SU-DHL-6 (cell line): ENCODE data around the gene DLG2.

Experiments used
- H2AFZ ChIP-seq: fragments of 200-600 bp; sonication (generic); 2 replicates; pipeline ENCODE4 v1.6.1; 2014; ENCODE audit warnings: low read depth, mild to moderate bottlenecking, moderate library complexity, mixed read lengths, antibody characterized with exemption, low read length; ENCODE audit not compliant: severe bottlenecking
- H3F3A ChIP-seq: fragments of 200-600 bp; shearing (Covaris generic); 2 replicates; pipeline ENCODE4 v1.6.0; 2016; ENCODE audit warnings: antibody characterized with exemption, mild to moderate bottlenecking; ENCODE audit not compliant: insufficient read depth
- H3K27ac ChIP-seq: fragments of 200-600 bp; sonication (generic); 2 replicates; pipeline ENCODE4 v1.5.1; 2016; ENCODE audit warnings: low read depth, mild to moderate bottlenecking, low read length, moderate library complexity, mixed read lengths
- H3K27me3 ChIP-seq: fragments of 200-600 bp; sonication (generic), shearing (Covaris generic); 2 replicates; pipeline ENCODE4 v1.6.0; 2014; ENCODE audit warnings: mild to moderate bottlenecking, low read length
- H3K36me3 ChIP-seq: fragments of 200-600 bp; sonication (generic); 2 replicates; pipeline ENCODE4 v1.6.1; 2014; ENCODE audit warnings: mild to moderate bottlenecking, low read length, mixed read lengths
- H3K4me2 ChIP-seq: fragments of 300-600, 200-600 bp; shearing (Covaris generic), sonication (generic); 2 replicates; pipeline ENCODE4 v1.6.0; 2014; ENCODE audit warnings: low read length, low read depth, mild to moderate bottlenecking; ENCODE audit not compliant: poor library complexity, severe bottlenecking
- H3K4me3 ChIP-seq: fragments of 200-600 bp; sonication (generic); 2 replicates; pipeline ENCODE4 v1.5.1; 2014; ENCODE audit warnings: antibody characterized with exemption, low read length, mild to moderate bottlenecking, mixed read lengths; ENCODE audit not compliant: insufficient read depth, poor library complexity, severe bottlenecking
- H3K79me2 ChIP-seq: fragments of 200-600 bp; sonication (generic); 2 replicates; pipeline ENCODE4 v1.6.1; 2014; ENCODE audit warnings: mild to moderate bottlenecking, low read length, moderate library complexity; ENCODE audit not compliant: insufficient read depth
- H3K9ac ChIP-seq: fragments of 200-600 bp; sonication (generic); 2 replicates; pipeline ENCODE4 v1.7.0; 2014; ENCODE audit warnings: mild to moderate bottlenecking, low read length
- H3K9me2 ChIP-seq: fragments of 200-600 bp; sonication (generic); replicated peaks from 2 replicates; pipeline ENCODE4 v1.6.1; 2014; ENCODE audit warnings: low read length; ENCODE audit not compliant: insufficient read depth
- H3K9me3 ChIP-seq: fragments of 200-600 bp; sonication (generic); 2 replicates; pipeline ENCODE4 v1.6.1; 2014; ENCODE audit warnings: low read length, mixed read lengths; ENCODE audit not compliant: insufficient read depth
- H4K20me1 ChIP-seq: fragments of 200-600 bp; sonication (generic); 2 replicates; pipeline ENCODE4 v1.6.1; 2014; ENCODE audit warnings: low read depth, mild to moderate bottlenecking, antibody characterized with exemption, low read length, moderate library complexity, mixed read lengths
- EZH2phosphoT487 ChIP-seq: fragments of 200-600 bp; sonication (generic), shearing (Covaris generic); conservative IDR thresholded peaks from 2 replicates; pipeline ENCODE4 v1.6.1; 2018; ENCODE audit warnings: mild to moderate bottlenecking, antibody characterized with exemption, low read length, moderate library complexity, mixed read lengths
- TF ChIP-seq, protein P1 (sequence below): fragments of 200-600 bp; sonication (generic); IDR thresholded peaks from one replicate; pipeline ENCODE4 v1.5.1; 2017; ENCODE audit warnings: antibody characterized with exemption, mild to moderate bottlenecking, low read length, moderate library complexity; ENCODE audit not compliant: insufficient read depth, poor library complexity, severe bottlenecking

DLG2 gene

DNA sequence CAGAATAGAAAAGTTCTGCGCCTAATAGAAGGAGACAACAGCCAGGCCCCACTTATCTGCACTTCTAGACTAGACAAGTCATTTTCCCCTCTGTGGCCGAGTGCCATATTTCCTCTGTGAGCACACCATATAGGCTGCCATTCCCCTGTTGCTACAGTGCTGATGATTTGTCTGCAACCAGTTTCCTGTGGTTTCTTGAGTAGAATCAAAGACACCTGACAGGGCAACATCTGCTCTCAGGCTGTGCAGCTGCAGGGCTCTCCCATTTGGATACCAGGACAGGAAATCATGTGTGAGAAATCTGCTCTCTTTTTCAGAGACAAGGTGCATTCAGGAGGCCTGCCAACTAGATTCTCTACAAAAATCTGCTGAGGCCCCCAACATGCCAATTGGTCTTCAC lies 879.3 kb downstream of the DLG2 start:
- no peaks in the 10 kb centered on the region for H3K27me3 ChIP-seq
- H3K4me3 ChIP-seq = no peak overlapping the region
- no peak overlapping the region for H3K9ac ChIP-seq
- H3K4me2 ChIP-seq = no peak overlapping the region
- H3K79me2 ChIP-seq = no peaks in the 10 kb centered on the region
- no peaks in the 10 kb centered on the region for H3F3A ChIP-seq
- TF ChIP-seq EZH2phosphoT487 = no peak
- TF ChIP-seq, protein P1, sequence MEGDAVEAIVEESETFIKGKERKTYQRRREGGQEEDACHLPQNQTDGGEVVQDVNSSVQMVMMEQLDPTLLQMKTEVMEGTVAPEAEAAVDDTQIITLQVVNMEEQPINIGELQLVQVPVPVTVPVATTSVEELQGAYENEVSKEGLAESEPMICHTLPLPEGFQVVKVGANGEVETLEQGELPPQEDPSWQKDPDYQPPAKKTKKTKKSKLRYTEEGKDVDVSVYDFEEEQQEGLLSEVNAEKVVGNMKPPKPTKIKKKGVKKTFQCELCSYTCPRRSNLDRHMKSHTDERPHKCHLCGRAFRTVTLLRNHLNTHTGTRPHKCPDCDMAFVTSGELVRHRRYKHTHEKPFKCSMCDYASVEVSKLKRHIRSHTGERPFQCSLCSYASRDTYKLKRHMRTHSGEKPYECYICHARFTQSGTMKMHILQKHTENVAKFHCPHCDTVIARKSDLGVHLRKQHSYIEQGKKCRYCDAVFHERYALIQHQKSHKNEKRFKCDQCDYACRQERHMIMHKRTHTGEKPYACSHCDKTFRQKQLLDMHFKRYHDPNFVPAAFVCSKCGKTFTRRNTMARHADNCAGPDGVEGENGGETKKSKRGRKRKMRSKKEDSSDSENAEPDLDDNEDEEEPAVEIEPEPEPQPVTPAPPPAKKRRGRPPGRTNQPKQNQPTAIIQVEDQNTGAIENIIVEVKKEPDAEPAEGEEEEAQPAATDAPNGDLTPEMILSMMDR = no peak
- H3K9me2 ChIP-seq = no peaks in the 10 kb centered on the region
- H3K9me3 ChIP-seq = no peaks in the 10 kb centered on the region
- H2AFZ ChIP-seq = no peak overlapping the region
- no peaks in the 10 kb centered on the region for H4K20me1 ChIP-seq
- no peak overlapping the region for H3K27ac ChIP-seq
- no peaks in the 10 kb centered on the region for H3K36me3 ChIP-seq

DNA sequence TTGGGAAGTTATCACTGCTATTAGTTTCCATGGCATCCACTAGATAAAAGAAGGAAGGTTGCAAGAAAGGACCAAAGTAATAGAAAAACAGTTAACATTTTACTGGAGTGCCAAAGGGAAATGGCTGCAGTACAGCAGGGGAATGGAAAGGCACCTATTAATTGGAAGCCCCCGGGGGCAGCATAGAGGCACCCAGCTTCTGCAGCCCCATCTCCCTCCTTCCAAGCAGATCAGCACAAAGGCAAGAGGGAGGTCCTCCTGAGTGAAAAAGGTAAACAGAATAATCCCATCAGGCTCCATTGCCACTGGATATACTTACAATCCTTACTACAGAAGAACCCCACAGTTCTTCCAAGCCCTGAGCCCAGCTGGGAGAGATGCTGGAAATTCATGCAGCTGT lies 887.1 kb downstream of the DLG2 start:
- Histone ChIP-seq H3K9me2 (no peaks in the 10 kb centered on the region), H3K4me3 (no peak overlapping the region), H3K79me2 (no peaks in the 10 kb centered on the region), H3K36me3 (no peaks in the 10 kb centered on the region), H3K9me3 (no peaks in the 10 kb centered on the region), H3K9ac (no peak overlapping the region), H3K27me3 (no peaks in the 10 kb centered on the region), H4K20me1 (no peaks in the 10 kb centered on the region), H3F3A (no peaks in the 10 kb centered on the region), H3K27ac (no peak overlapping the region), H3K4me2 (no peak overlapping the region), H2AFZ (no peak overlapping the region)
- TF ChIP-seq EZH2phosphoT487 = no peak
- TF ChIP-seq, protein P1 = no peak

DNA sequence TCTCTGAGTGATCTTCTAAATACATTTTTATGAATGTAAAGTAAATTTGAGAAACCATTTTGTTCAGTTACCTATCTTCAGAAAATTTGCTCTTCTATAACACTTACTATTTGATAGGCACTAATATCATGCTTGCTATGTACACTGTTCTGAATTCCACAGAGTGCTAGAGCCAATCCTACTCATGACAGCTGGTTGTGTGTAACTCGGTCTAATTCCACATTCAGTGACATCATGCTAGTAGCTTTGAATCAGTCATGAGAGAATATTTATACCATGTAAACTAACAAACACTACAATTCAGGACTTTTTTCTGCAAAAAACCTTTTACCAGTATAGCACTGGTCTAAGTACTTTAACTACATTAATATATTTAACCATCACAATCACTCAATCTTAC lies 902.9 kb downstream of the DLG2 start:
- Histone ChIP-seq H3K27ac (no peak overlapping the region), H3K9me3 (no peaks in the 10 kb centered on the region), H3K9ac (no peak overlapping the region), H3K79me2 (no peaks in the 10 kb centered on the region), H3K4me3 (no peak overlapping the region), H4K20me1 (no peaks in the 10 kb centered on the region), H3K4me2 (no peak overlapping the region), H2AFZ (no peak overlapping the region), H3K27me3 (no peaks in the 10 kb centered on the region), H3F3A (no peaks in the 10 kb centered on the region), H3K9me2 (no peaks in the 10 kb centered on the region), H3K36me3 (no peaks in the 10 kb centered on the region)
- TF ChIP-seq EZH2phosphoT487 = no peak
- TF ChIP-seq, protein P1 = no peak

DNA sequence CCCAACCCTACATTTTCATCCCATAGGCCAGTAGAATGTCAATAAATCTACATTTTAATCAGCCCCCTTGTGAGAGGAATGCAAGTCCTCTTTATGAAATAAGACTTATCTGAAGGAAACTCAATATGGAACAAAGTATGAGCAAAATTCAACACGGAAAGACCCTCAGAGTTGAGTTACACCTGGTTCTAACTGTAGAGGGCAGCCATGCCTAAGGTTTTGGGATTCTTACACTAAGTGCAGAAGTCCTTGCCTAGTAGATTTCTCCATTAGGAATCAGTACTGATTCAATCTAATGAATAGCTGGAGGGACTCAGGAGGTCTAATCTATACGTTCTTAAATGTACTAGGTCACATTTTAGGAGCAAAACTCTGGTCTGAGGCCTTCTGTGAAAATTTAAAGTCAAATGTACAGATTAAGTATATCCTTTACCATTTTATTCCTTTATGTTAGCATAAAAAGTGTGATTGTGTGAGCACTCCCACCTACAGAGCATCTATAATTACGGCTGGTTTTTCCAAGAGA lies 904.5 kb downstream of the DLG2 start:
- H3K9me2 ChIP-seq = no peaks in the 10 kb centered on the region
- H3F3A ChIP-seq = no peaks in the 10 kb centered on the region
- no peaks in the 10 kb centered on the region for H3K27me3 ChIP-seq
- H3K9ac ChIP-seq = no peak overlapping the region
- no peak overlapping the region for H2AFZ ChIP-seq
- no peaks in the 10 kb centered on the region for H3K36me3 ChIP-seq
- H4K20me1 ChIP-seq = no peaks in the 10 kb centered on the region
- TF ChIP-seq EZH2phosphoT487 = no peak
- TF ChIP-seq, protein P1 = no peak
- H3K27ac ChIP-seq = no peak overlapping the region
- H3K9me3 ChIP-seq = no peaks in the 10 kb centered on the region
- no peak overlapping the region for H3K4me2 ChIP-seq
- H3K4me3 ChIP-seq = no peak overlapping the region
- H3K79me2 ChIP-seq = no peaks in the 10 kb centered on the region
